Measurements from ENCODE around the gene ALLC.
"Not testable (repeated sequence)": the region's sequence is repeated elsewhere in the genome, so short reads cannot be mapped to it uniquely, and the experiment has no call there.

ALLC gene

GRCh38 chr2:3657881-3658280, at the start of gene ALLC:
TSS of gene ALLC (plus strand) at chr2:3658200. CDS start at chr2:3671158, 12,958 bp downstream.
- no peak for DNase-seq

- DNase-seq: peak; percentile 57
Observed at GRCh38 chr2:3608373-3609278, 49.4 kb upstream of the ALLC start.

DNA sequence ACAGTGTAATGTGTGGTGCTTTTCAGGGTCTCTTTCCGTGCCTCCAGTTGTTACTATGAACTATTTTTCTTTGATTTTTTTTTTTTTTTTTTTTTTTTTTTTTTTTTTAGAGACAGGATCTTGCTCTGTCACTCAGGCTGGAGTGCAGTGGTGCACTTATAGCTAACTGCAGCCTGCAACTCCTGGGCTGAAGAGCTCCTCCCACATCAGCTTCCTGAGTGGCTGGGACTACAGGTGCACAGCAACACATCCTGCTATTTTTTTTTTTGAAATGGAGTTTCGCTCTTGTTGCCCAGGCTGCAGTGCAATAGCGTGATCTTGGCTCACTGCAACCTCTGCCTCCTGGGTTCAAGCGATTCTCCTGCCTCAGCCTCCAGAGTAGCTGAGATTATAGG, 48.7 kb upstream of the ALLC start:
- DNase-seq: not testable (repeated sequence)

DNA sequence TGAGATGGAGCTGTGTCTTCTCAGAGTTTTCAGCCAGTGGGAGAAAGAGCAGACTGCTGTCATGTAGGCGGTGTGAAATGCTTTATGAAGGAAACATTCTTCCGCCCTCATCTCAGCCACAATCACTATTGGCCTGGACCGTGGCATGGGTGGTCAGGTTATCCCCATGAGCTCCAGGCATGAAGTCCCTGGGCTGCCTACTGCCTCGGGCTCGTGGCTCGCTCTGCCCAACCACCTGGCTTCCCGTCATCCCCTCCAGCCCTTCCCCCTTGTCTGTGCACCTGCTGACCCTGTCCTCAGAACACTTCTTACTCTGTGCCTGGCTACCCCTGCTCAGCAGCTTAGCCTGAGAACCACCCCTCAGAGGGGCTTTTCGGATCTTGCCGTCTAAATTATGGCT, 47.6 kb upstream of the ALLC start:
- no peak for DNase-seq

GRCh38 chr2:3610881-3611505, 47.0 kb upstream of the ALLC start:
- no peak for DNase-seq

DNA sequence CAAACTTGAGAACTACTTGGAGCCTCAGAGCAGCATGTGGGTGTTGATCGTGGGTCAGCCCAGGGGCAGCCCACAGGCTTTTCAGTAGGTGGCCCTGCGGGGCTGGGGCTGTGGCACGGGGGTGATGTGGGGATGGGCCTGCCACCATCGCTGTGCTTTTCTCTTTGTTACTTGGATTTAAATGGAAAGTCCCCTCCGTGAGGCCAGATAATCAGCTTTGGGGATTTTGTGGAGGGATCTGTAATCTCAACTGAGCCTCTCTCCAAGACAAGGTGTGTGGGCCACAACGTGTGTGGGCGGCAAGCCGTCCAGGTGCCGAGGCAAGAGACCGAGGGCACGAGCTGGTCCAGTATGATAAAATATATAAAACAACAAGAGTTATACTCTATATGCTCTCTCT, 46.4 kb upstream of the ALLC start:
- no peak for DNase-seq

GRCh38 chr2:3612639-3613523, 45.1 kb upstream of the ALLC start:
- DNase-seq: peak; percentile 41

- DNase-seq: peak; percentile 12
Observed at GRCh38 chr2:3613524-3613905, 44.5 kb upstream of the ALLC start.

DNA sequence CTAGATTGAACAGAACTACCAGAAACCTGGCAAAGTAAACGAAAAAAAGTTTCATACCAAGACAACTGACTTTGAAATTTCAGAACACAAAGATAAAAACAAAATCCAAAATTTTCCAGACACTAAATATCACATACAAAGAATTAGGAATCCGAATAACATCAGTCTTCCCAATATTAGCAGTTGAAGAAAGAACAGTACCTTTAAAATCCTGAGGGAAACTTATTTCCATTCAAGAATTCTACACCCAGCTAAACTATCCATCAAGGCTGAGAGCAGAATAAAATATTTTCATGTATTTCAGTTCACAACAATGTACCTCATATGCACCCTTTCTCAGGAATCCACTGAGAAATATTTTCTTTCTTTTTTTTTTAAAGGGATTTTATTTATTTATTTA, 43.3 kb upstream of the ALLC start:
- not testable (repeated sequence) for DNase-seq

- DNase-seq: peak; percentile 14
Observed at GRCh38 chr2:3615541-3616200, 42.3 kb upstream of the ALLC start.

DNA sequence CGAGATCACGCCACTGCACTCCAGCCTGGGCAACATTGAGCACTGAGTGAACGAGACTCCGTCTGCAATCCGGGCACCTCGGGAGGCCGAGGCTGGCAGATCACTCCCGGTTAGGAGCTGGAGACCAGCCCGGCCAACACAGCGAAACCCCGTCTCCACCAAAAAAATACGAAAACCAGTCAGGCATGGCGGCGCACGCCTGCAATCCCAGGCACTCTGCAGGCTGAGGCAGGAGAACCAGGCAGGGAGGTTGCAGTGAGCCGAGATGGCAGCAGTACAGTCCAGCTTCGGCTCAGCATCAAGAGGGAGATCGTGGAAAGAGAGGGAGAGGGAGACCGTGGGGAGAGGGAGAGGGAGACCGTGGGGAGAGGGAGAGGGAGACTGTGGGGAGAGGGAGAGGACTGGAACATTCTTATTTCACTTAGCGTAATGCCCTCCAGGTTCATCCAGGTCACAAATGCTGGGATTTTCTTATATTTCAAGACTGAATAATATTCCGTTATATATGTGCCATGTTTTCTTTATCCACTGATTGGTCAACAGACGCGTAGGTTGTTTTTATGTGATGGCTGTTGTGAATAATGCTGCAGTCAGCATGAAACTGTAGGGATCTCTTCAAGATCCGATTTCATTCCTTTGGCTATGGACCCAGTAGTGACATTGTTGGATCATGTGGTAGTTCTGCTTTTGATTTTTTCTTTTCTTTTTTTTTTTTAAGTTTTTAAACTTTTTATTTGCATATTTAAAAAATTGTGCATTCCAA, 41.4 kb upstream of the ALLC start:
- DNase-seq: peak; percentile 5

- DNase-seq: peak; percentile 24
Observed at GRCh38 chr2:3617198-3617890, 40.7 kb upstream of the ALLC start.

GRCh38 chr2:3618367-3618766, 39.6 kb upstream of the ALLC start:
- DNase-seq: no peak

- no peak for DNase-seq
Observed at GRCh38 chr2:3619033-3619432, 39.0 kb upstream of the ALLC start.

- DNase-seq: peak; percentile 6
Observed at GRCh38 chr2:3619661-3620060, 38.3 kb upstream of the ALLC start.

GRCh38 chr2:3620834-3621233, 37.2 kb upstream of the ALLC start:
- no peak for DNase-seq

DNA sequence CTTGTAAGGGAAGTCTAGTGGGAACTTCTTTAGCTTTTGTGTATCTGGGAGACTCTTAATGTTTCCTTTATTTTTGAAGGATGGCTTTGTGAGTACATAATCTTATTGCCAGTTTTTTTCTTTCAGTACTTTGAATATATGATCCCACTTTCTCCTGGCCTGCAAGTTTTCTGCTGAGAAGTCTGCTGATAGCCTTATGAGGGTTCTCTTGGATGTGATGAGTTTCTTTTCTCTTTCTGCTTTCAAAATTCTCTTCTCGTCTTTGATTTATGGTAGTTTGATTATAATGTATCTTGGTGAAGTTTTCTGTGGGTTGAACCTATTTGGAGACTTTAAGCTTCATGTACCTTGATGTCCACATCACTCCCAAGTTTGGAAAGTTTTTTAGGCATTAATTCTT, 35.0 kb upstream of the ALLC start:
- DNase-seq: no peak

- peak; percentile 57 for DNase-seq
Observed at GRCh38 chr2:3624059-3624794, 33.8 kb upstream of the ALLC start.

GRCh38 chr2:3625186-3625585, 32.8 kb upstream of the ALLC start:
- DNase-seq: peak; percentile 34

DNA sequence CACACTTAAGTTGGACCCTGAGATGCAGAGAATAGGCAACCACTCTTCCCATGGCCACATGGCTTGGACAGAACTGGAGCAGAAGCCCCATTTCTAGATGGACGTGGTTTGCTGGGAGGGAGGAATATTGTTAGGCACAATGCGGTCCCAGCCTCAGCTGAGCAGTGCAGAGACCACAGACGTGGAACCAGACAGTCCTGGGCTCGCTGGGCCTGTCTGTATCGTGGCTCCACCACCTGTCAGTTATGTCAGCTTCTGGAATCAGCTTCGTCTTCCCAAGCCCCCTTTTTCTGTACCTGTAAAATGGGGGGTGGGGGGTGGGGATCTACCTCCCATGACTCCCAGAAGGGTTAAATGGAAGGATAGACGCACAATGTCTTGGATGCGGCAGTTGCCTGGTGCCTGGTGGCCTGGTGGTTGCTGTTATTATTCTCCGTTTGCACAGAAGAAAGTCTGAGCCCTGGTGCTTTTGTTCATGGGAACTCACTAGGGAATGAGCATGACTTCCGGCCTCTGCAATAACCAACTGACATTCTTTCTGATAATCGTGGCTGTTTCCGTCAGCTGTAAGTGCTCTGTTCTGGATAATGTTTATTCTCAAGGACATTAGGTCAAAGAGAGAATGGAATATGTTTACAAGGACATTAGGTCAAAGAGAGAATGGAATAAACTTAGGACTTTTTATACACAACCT, 31.7 kb upstream of the ALLC start:
- peak; percentile 2 for DNase-seq
